Activated CD8-positive, alpha-beta memory T cell treated with anti-CD3 and anti-CD28 coated beads for 36 hours (primary cell): ENCODE results near the gene XXYLT1. TPM values are rescaled to one million over a fixed set of nuclear protein-coding genes. Genes with fewer than 3 reads are reported as not detected.
"Not testable (repeated sequence)": the region's sequence is repeated elsewhere in the genome, so short reads cannot be mapped to it uniquely, and the experiment has no call there.

Experiments used
- CTCF ChIA-PET: fragments of 350-600 bp; sonication (Branson Sonifier 250); formaldehyde crosslinking; loops from one replicate; lab custom pipeline; 2021; ENCODE audit warnings: antibody characterized with exemption; lab: Charles Lee
- POLR2A ChIA-PET: fragments of 350-600 bp; sonication (Branson Sonifier 250); formaldehyde crosslinking; loops from one replicate; lab custom pipeline; 2021; ENCODE audit warnings: antibody characterized with exemption; lab: Charles Lee
- total RNA-seq, 2 experiments: library from RNA; stranded (reverse); gene quantifications; one replicate each; pipeline ENCODE4 v1.2.3, GENCODE V29; 2021

Gene XXYLT1
- total RNA-seq, 2 experiments from 2014 or later, result 9.1 to 9.3 TPM

DNA sequence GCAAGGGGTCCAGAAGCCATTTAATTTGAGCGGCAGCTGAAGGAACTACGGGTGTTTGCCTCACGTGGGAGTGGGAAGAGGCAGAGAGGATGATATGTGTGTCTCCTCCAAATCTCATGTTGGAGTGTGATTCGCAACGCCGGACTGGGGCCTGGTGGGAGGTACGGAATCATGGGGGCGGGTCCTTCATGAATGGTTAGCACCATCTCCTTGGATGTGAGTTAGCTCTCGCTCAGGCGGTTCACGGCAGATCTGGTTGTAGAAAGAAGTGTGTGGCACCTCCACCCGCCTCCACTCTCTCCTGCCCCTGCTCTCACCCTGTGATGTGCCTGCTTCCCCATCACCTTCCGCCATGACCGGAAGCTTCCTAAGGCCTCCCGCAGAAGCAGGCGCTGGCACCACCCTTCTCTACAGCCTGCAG, 25.4 kb downstream of the XXYLT1 start:
- CTCF ChIA-PET, result interaction anchor here (0.6 to 0.7 kb wide), 2 partner anchors 11 to 178 kb away, joined by 3 read pairs; no protein-coding TSS in a partner anchor

DNA sequence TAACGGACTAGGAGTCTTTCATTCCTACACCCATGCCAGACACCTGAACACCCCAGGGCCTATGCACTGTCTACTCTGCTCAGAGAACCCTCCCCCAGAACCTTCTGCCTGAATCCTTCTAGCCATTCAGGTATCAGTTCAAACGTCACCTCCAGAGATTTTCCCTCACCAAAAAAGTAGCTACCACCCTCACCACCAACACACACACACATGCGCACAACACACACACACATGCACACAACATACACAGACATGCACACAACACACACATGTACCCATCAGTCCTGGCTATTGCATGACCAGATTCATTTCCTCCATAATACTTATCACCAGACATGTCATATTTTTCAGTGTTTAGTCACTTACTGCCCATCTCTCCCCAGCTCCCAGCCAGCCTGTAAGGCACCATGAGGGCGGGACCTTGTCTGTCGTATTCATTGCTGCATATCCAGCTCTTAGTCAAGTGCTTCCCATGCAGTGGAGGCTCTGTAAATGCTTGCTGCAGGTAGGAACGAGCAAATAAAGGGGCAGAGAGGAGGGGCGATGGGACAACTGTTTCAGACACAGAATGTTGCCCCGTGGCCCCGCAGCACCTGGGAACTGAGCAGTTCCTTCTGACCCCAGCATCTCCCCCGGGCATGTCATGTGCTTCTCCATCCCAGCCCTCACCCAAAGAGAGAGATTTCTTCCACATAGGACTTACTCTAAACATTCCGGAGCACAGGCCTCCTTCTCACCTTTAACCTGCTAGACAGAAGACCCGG, 29.2 kb downstream of the XXYLT1 start:
- POLR2A ChIA-PET, result no interaction called here
- CTCF ChIA-PET, result no interaction called here

More for the DNA sequence above, 25.4 kb downstream of the XXYLT1 start:
- POLR2A ChIA-PET, result no interaction called here

DNA sequence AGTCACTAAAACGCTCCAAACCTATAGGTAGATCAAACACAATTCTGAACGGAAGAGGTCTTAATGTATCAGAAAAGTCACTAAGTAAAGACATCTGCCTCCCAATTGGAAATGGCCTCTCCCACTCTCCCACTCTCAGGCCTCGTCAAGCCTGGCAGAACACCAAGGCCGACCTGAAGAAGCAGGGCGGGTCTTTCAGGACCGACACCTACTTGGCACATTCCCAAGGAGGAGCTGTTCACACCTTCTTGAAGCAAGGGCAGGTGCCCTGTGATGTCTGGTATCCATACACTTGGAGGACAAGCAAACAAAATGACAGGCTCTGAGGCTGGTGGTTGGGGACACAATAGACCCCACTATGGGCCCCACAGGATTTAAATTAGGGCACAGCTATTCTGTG, 30.0 kb downstream of the XXYLT1 start:
- ChIA-PET CTCF (no interaction called here), POLR2A (no interaction called here)

GRCh38 chr3:195240171-195240701, 30.7 kb downstream of the XXYLT1 start:
- ChIA-PET POLR2A (no interaction called here), CTCF (no interaction called here)

- POLR2A ChIA-PET, result interaction anchor here (0.6 kb wide), 1 partner anchor 215 kb away, joined by 3 read pairs; no protein-coding TSS in a partner anchor
- CTCF ChIA-PET, result no interaction called here
Observed at GRCh38 chr3:195239121-195239520, 31.8 kb downstream of the XXYLT1 start.

- ChIA-PET CTCF (no interaction called here), POLR2A (no interaction called here)
Observed at GRCh38 chr3:195238586-195239118, 32.3 kb downstream of the XXYLT1 start.

DNA sequence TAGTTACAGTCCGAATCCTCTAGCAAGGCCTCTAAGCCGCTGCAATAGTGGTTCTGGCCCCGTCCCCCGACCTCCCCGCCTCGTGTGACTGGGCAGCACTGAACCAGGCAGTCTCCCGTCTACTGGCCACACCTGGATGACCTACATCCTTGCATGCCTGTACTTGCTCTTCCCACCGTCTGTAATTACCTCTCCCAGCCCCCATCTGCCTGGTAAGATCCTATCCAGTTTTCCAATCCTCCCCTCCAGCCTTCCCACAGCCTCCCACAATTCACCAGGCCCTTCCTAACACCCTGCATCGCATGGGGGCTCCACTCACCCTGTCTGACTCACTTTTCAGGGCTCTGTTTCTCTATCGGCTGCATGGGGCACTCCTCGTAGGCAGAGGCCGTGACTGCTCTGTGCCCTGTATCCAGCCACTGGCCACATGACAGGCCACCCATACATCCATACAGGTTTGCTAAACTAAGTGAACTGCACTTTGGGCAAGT, 32.8 kb downstream of the XXYLT1 start:
- CTCF ChIA-PET, result no interaction called here
- POLR2A ChIA-PET, result no interaction called here

DNA sequence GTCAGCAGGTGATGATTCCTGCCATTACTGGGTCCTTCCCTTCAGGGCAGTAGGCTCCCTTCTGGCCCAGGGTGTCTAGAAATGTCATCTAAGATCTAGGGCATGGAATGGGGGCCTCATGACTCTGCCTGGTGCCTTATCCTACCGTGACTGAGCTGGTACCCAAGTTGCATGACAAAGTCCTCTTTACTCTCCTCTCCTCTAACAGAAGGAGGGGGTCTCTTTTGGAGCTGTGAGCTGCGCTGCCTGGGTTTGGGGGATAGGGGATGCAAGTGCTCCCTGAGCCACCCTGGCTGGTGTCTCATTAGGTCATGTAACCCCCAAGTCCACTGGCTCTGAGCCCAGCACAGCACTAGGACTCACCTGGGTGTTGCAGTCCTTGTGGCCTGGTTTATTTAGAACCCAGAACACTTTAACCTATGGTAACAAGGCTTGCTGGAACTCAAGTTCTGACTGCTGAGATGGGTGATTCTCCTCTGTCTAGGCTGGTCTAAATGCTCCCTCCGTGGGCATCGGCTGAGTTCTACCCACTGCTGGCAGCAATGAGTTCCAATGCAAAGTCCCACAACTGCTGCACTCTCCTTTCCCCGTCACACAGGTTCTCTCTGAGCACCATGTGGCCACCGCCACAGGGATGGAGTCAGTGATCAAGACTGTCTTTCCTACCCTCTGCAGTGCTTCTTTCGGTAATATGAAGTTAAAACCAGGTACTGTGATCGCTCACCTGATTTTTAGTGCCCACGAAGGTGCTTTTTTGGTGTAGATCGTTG, 34.0 kb downstream of the XXYLT1 start:
- POLR2A ChIA-PET, result no interaction called here
- CTCF ChIA-PET, result no interaction called here

- ChIA-PET CTCF (no interaction called here), POLR2A (no interaction called here)
Observed at GRCh38 chr3:195236076-195236798, 34.7 kb downstream of the XXYLT1 start.

GRCh38 chr3:195230244-195230643, 40.7 kb downstream of the XXYLT1 start:
- ChIA-PET POLR2A (no interaction called here), CTCF (no interaction called here)

DNA sequence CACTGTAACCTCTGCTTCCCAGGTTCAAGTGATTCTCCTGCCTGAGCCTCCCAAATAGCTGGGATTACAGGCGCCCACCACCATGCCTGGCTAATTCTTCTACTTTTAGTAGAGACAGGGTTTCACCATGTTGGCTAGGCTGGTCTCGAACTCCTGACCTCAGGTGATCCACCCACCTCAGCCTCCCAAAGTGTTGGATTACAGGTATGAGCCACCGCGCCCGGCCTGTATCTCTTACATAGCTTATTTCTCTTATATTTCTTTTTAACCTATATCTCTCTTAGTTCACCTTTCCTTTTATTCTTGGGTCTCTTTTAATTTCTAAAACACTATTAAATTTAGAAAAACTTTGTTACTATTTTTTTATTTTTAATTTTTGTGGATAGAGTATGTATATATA, 42.1 kb downstream of the XXYLT1 start:
- CTCF ChIA-PET, POLR2A ChIA-PET: not testable (repeated sequence)

DNA sequence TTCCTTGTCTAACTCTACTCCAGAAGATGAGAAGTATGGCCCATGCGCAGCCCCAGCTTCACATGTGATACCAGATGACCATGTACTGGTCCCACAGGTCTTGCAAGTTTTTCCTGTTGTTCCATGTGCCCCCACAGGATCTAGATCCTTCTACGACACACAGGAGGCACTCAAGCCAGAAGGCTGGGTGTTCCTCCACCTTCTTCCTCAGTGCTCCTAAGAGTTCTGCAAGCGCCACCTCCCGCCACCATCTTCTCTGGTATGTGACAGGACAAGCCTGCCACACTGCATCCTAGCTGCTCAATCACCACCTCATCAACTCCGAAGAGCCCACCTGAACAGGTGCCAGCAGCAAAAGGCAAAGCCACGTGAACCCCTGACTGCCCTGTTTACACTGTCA, 43.1 kb downstream of the XXYLT1 start:
- POLR2A ChIA-PET, result no interaction called here
- CTCF ChIA-PET, result no interaction called here

DNA sequence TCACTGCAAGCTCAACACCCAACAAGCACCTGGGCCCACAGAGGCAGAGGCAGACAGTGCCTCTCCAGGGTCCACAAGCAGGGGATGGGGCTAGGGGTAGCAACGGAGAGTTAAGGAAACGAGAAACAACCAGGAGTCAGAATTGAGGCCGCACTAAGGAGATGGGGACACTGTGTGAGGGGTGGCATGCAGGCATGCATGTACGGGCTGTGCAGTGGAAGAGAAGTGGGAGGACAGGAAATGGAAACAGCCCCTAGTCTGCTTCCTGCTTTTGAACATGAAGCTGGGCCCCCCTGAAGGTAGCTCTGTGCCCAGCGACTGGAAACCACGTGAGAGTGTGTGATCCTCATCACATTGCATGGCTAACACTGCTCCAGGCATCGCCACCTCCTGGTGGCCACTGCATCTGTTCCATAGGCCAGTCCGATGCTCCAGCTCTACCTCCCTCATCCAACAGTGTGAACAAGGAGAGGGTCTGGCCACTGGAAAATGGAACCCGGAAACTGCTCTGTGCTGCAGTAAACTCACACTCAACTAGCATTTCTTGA, 44.0 kb downstream of the XXYLT1 start:
- ChIA-PET CTCF (no interaction called here), POLR2A (interaction anchor here (0.6 kb wide), 2 partner anchors 148 to 691 kb away, joined by 3 read pairs; no protein-coding TSS in a partner anchor)

DNA sequence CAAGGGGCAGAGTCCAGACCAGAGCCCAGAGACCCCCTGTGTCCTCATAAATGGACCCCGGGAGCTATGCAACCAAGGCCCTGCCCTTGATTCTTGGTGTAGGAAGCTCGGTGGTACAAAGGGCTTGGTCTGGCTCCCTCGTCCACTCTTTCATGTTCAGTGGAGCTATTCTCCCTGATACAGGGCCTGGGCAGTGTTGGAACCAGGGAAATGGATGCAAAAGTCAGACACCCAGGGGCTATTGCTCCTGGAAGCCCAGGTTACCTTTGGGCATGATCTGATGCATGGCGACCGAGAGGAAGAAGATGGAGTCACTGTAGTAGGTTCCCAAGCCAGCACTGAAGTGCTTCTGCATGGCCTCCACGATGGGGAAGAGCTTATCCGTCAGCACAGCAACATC, 44.5 kb downstream of the XXYLT1 start:
- ChIA-PET CTCF (no interaction called here), POLR2A (interaction anchor here (0.6 kb wide), 1 partner anchor 691 kb away, joined by 3 read pairs; no protein-coding TSS in a partner anchor)

DNA sequence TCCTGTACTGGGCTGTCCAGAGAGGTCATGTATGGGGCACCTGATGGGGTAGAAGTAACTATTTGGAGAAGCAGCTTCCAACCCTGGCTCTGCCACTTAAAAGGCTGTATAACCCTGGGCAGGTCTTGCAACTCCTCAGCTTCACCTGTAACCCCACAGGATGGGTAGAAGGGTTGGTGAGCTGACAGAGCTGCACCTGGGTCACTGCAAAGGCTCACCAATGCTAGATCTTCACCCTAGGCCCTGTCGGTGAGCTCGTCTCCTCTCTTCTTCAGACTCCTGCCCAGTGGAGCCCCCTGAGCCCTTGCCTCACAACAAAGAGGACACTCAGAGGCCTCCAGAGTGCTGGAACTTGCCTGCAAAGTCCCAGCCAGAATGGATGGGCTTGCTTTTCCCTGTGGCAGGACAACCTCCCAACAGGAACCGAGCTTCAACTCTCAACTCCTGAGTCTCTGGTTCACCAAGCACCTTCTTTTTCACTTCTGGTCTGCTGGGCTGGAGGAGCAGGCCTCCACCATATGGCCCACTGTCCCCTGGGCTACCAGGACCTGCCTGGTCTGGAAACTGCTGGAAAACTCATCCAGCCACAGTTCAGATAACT, 45.9 kb downstream of the XXYLT1 start:
- CTCF ChIA-PET, result no interaction called here
- POLR2A ChIA-PET, result no interaction called here

DNA sequence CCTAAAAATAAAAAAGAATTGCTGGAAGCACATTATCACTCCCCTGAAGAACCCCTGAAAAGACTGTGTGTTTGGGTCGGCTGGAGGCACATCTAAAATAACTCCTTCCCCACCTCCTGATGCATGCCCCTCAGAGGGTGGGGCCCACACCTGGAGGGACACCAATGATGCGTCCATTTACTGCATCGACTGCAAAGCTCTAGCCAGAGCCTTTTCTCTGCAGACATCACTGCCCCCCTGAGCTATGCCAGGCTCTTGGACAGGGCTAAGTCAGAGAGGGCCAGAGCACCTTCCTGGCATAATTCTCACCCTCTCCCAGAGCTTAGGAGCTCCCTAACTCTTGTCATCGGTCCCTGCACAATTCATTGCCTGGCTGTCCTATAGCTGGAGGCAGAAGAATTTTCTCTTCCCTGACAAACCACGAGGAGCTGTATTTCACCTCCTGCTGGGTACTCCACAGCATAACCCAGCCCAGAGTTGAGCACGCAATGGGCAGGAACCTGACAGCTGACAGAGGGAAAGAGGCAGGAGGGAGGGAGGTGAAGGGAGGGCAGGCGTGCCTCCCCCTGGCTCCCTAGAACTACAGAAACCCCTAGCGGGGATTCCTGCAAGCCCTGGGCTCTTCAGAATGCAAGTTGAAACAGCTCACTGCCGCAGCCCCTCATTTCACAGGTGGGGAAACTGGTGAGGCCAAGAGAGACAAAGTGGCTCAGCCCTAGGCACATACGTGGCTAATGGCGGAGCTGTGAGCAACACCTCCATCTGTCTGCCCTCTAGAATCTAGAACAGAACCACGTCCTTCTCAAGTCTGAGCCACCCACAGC, 46.6 kb downstream of the XXYLT1 start:
- CTCF ChIA-PET, result no interaction called here

GRCh38 chr3:195221876-195222617, 48.9 kb downstream of the XXYLT1 start:
- ChIA-PET CTCF (no interaction called here), POLR2A (no interaction called here)

More for the DNA sequence above, 46.6 kb downstream of the XXYLT1 start:
- POLR2A ChIA-PET, result no interaction called here
